ENCODE data around the gene SNAI3. TPM values are rescaled to one million over a fixed set of nuclear protein-coding genes. Genes with fewer than 3 reads are reported as not detected.

Gene SNAI3
- polyA plus RNA-seq, 1 donor from 2014 or later: not detected

DNA sequence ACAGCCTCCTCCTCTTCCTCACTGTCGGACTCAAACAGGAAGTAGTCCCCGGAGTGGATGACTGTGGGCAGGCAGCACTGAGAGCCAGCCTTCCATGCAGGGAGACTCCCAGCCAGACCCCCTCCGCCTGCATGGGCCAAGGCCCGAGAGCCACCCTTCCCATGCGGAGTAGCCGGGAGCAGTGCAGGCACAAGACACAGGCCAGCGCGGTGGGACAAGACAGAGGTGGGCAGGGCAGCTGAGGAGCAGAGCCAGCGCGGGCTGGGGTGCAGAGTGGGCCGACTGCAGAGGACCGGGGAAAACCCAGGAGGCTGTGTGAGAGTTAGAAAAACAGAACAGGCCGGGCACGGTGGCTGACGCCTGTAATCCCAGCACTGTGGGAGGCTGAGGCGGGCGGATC, 37.6 kb upstream of the SNAI3 start:
- no peaks in the 10 kb centered on the region for H3F3A ChIP-seq (ENCODE audit: insufficient read depth, low read length, poor library complexity, severe bottlenecking)
- H3K4me3 ChIP-seq (ENCODE audit: low read length): no peak overlapping the region
- H3K79me2 ChIP-seq (replicated peaks; ENCODE audit: insufficient read depth, low read length): no peaks in the 10 kb centered on the region
- H3K27ac ChIP-seq (ENCODE audit: low read length): no peak overlapping the region
- H3K9me3 ChIP-seq (ENCODE audit: low read length): no peaks in the 10 kb centered on the region
- no peaks in the 10 kb centered on the region for H3K9me2 ChIP-seq (ENCODE audit: insufficient read depth, low read length)
- TF ChIP-seq RAD21 (conservative IDR thresholded peaks at IDR 0.05) (no peak), TAF1 (IDR thresholded peaks at IDR 0.05; ENCODE audit: low read depth) (no peak)
- no peaks in the 10 kb centered on the region for H4K20me1 ChIP-seq (ENCODE audit: insufficient read depth)
- H2AFZ ChIP-seq (ENCODE audit: low read depth, low read length): no peak overlapping the region
- no peaks in the 10 kb centered on the region for H3K36me3 ChIP-seq (ENCODE audit: insufficient read depth, low read length)
- H3K4me2 ChIP-seq (ENCODE audit: low read length): no peak overlapping the region
- no peaks in the 10 kb centered on the region for H3K27me3 ChIP-seq (ENCODE audit: insufficient read depth, low read depth, low read length)
- no peak overlapping the region for H3K9ac ChIP-seq (ENCODE audit: low read length)

DNA sequence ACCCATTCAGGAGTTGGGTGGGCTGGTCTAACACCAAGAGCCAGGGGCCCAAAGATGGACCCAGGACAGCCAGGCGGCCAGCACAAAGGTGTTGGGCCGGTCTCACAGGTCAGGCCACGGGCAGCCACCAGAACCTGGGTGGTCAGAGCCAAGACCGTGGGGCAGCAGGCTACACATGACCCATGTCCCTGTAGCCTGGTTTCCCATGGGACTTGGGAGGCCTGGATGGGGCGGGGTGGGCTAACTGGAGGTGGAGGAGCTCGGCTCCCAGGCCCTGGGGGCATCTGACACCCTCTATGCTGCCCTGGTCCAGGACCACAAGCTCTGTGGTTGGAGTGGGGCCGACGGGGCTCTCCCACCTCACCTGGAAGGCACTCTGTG, 37.2 kb upstream of the SNAI3 start:
- no peaks in the 10 kb centered on the region for H3K79me2 ChIP-seq (replicated peaks; ENCODE audit: insufficient read depth, low read length)
- H3K4me2 ChIP-seq (ENCODE audit: low read length): no peak overlapping the region
- no peaks in the 10 kb centered on the region for H3K9me3 ChIP-seq (ENCODE audit: low read length)
- no peak overlapping the region for H3K27ac ChIP-seq (ENCODE audit: low read length)
- H3K9ac ChIP-seq (ENCODE audit: low read length): no peak overlapping the region
- H3K9me2 ChIP-seq (ENCODE audit: insufficient read depth, low read length): no peaks in the 10 kb centered on the region
- no peaks in the 10 kb centered on the region for H3K27me3 ChIP-seq (ENCODE audit: insufficient read depth, low read depth, low read length)
- TF ChIP-seq RAD21 (conservative IDR thresholded peaks at IDR 0.05) (no peak), SMC3 (conservative IDR thresholded peaks at IDR 0.05; ENCODE audit: poor library complexity) (no peak), MXI1 (conservative IDR thresholded peaks at IDR 0.05; ENCODE audit: poor library complexity, severe bottlenecking) (no peak), EP300 (conservative IDR thresholded peaks at IDR 0.05; ENCODE audit: poor library complexity, severe bottlenecking) (no peak), POLR2AphosphoS5 (IDR thresholded peaks at IDR 0.05) (no peak)
- TF ChIP-seq, protein P1, sequence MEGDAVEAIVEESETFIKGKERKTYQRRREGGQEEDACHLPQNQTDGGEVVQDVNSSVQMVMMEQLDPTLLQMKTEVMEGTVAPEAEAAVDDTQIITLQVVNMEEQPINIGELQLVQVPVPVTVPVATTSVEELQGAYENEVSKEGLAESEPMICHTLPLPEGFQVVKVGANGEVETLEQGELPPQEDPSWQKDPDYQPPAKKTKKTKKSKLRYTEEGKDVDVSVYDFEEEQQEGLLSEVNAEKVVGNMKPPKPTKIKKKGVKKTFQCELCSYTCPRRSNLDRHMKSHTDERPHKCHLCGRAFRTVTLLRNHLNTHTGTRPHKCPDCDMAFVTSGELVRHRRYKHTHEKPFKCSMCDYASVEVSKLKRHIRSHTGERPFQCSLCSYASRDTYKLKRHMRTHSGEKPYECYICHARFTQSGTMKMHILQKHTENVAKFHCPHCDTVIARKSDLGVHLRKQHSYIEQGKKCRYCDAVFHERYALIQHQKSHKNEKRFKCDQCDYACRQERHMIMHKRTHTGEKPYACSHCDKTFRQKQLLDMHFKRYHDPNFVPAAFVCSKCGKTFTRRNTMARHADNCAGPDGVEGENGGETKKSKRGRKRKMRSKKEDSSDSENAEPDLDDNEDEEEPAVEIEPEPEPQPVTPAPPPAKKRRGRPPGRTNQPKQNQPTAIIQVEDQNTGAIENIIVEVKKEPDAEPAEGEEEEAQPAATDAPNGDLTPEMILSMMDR (IDR thresholded peaks at IDR 0.05; ENCODE audit: poor library complexity, severe bottlenecking): no peak
- TF ChIP-seq, protein P2, sequence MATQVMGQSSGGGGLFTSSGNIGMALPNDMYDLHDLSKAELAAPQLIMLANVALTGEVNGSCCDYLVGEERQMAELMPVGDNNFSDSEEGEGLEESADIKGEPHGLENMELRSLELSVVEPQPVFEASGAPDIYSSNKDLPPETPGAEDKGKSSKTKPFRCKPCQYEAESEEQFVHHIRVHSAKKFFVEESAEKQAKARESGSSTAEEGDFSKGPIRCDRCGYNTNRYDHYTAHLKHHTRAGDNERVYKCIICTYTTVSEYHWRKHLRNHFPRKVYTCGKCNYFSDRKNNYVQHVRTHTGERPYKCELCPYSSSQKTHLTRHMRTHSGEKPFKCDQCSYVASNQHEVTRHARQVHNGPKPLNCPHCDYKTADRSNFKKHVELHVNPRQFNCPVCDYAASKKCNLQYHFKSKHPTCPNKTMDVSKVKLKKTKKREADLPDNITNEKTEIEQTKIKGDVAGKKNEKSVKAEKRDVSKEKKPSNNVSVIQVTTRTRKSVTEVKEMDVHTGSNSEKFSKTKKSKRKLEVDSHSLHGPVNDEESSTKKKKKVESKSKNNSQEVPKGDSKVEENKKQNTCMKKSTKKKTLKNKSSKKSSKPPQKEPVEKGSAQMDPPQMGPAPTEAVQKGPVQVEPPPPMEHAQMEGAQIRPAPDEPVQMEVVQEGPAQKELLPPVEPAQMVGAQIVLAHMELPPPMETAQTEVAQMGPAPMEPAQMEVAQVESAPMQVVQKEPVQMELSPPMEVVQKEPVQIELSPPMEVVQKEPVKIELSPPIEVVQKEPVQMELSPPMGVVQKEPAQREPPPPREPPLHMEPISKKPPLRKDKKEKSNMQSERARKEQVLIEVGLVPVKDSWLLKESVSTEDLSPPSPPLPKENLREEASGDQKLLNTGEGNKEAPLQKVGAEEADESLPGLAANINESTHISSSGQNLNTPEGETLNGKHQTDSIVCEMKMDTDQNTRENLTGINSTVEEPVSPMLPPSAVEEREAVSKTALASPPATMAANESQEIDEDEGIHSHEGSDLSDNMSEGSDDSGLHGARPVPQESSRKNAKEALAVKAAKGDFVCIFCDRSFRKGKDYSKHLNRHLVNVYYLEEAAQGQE (IDR thresholded peaks at IDR 0.05; ENCODE audit: borderline replicate concordance): no peak
- no peaks in the 10 kb centered on the region for H3K36me3 ChIP-seq (ENCODE audit: insufficient read depth, low read length)
- no peaks in the 10 kb centered on the region for H4K20me1 ChIP-seq (ENCODE audit: insufficient read depth)
- no peaks in the 10 kb centered on the region for H3F3A ChIP-seq (ENCODE audit: insufficient read depth, low read length, poor library complexity, severe bottlenecking)
- no peak overlapping the region for H3K4me3 ChIP-seq (ENCODE audit: low read length)
- no peak overlapping the region for H2AFZ ChIP-seq (ENCODE audit: low read depth, low read length)

DNA sequence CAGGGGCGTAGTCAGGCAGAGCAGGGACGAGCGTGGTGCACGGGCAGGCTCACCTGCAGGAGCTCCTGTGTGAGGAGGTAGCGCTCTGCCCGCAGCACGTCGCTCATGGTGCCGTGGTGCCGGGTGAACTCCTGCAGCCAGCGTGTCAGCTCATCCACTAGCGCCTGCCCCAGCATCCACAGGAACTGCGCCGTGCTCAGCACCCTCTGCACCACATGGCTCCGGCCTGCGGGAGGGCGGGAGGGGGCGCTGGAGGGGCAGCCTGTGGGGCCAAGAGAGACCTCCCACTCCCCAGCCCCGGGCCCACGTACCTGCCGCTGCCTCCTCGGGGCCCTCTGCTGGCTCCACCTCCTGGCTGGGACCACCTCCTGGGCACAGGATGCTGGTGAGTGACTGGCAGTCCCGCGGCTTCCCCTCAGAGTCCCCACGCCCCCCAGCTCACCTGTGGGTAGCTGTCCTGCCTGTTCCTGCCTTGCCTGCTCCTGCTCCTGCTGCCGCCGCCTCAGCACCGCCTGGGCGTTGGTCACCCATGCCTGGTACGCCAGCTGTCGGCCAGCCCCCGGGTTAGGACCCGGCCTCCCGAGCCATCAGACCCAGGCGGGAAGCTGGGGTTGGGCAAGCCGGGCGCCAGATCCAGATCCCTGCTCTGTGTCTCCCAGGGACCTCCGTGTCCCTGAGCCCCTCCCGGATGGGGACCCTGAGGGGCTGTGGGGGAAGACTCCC, 36.6 kb upstream of the SNAI3 start:
- Histone ChIP-seq H3K27ac (ENCODE audit: low read length) (no peak overlapping the region), H2AFZ (ENCODE audit: low read depth, low read length) (no peak overlapping the region), H3K9me3 (ENCODE audit: low read length) (no peaks in the 10 kb centered on the region), H3K36me3 (ENCODE audit: insufficient read depth, low read length) (no peaks in the 10 kb centered on the region), H3K9ac (ENCODE audit: low read length) (no peak overlapping the region), H3F3A (ENCODE audit: insufficient read depth, low read length, poor library complexity, severe bottlenecking) (no peaks in the 10 kb centered on the region), H3K4me3 (ENCODE audit: low read length) (no peak overlapping the region), H3K9me2 (ENCODE audit: insufficient read depth, low read length) (no peaks in the 10 kb centered on the region), H3K4me2 (ENCODE audit: low read length) (no peak overlapping the region), H3K27me3 (ENCODE audit: insufficient read depth, low read depth, low read length) (no peaks in the 10 kb centered on the region), H3K79me2 (replicated peaks; ENCODE audit: insufficient read depth, low read length) (no peaks in the 10 kb centered on the region), H4K20me1 (ENCODE audit: insufficient read depth) (no peaks in the 10 kb centered on the region)
- TF ChIP-seq MXI1 (conservative IDR thresholded peaks at IDR 0.05; ENCODE audit: poor library complexity, severe bottlenecking): no peak
- no peak for TF ChIP-seq SMC3 (conservative IDR thresholded peaks at IDR 0.05; ENCODE audit: poor library complexity)
- TF ChIP-seq EP300 (conservative IDR thresholded peaks at IDR 0.05; ENCODE audit: poor library complexity, severe bottlenecking): no peak
